GM21723 (cell line): ENCODE measurements around the gene USP47.

Experiments
- ATAC-seq: cut with Tn5 transposase; IDR thresholded peaks from one replicate; pipeline ENCODE4 v1.9.1; 2021; ENCODE audit warnings: mild to moderate bottlenecking, moderate library complexity; ENCODE audit not compliant: unreplicated experiment

The USP47 gene

GRCh38 chr11:11996321-11997048, 154.7 kb downstream of the USP47 start:
- no peak for ATAC-seq

GRCh38 chr11:11997049-11997322, 155.2 kb downstream of the USP47 start:
- ATAC-seq, result no peak

GRCh38 chr11:11998091-11998781, 156.5 kb downstream of the USP47 start:
- peak; percentile 57 for ATAC-seq

- ATAC-seq, result no peak
Measured at GRCh38 chr11:12001186-12001585, 159.4 kb downstream of the USP47 start.

GRCh38 chr11:12003336-12003735, 161.6 kb downstream of the USP47 start:
- no peak for ATAC-seq

GRCh38 chr11:12003815-12004214, 162.0 kb downstream of the USP47 start:
- ATAC-seq, result no peak

- no peak for ATAC-seq
Measured at GRCh38 chr11:12005061-12005460, 163.3 kb downstream of the USP47 start.

GRCh38 chr11:12005476-12005875, 163.7 kb downstream of the USP47 start:
- ATAC-seq, result no peak

- no peak for ATAC-seq
Measured at GRCh38 chr11:12006552-12007229, 164.9 kb downstream of the USP47 start.

- no peak for ATAC-seq
Measured at GRCh38 chr11:12007230-12007593, 165.4 kb downstream of the USP47 start.

- ATAC-seq, result no peak
Measured at GRCh38 chr11:12007769-12008737, 166.3 kb downstream of the USP47 start, which contains the start of gene DKK3. Gene DKK3 (minus strand): TSS chr11:12008626. CDS start chr11:12008582, 44 bp downstream.
